Central memory CD8-positive, alpha-beta T cell (primary cell): ENCODE data around the gene LINC01488.

Experiments
- ATAC-seq: fragments of 150-1000 bp; cut with Tn5 transposase; replicated peaks from 2 replicates; pipeline ENCODE4 v1.10.0; 2022; ENCODE audit warnings: mild to moderate bottlenecking, moderate FRiP score, moderate number of reproducible peaks; ENCODE audit not compliant: poor library complexity, severe bottlenecking; ENCODE audit errors: extremely low read depth
- DNase-seq, 2 donors: peaks; one replicate each; pipeline ENCODE4 v3.0.0; 2021; ENCODE audit warnings: low spot score in 2 of 2
- H3K27ac Mint-ChIP-seq: one replicate; pipeline ENCODE4 v1.8.0; 2022; ENCODE audit warnings: low read depth, mild to moderate bottlenecking, moderate library complexity, mixed read lengths
- H3K27me3 Mint-ChIP-seq: one replicate; pipeline ENCODE4 v1.8.0; 2022; ENCODE audit warnings: mixed read lengths
- H3K36me3 Mint-ChIP-seq: one replicate; pipeline ENCODE4 v1.8.0; 2022; ENCODE audit warnings: mild to moderate bottlenecking, moderate library complexity, mixed read lengths; ENCODE audit not compliant: insufficient read depth
- H3K4me1 Mint-ChIP-seq: one replicate; pipeline ENCODE4 v1.8.0; 2022; ENCODE audit warnings: mixed read lengths
- H3K4me3 Mint-ChIP-seq: one replicate; pipeline ENCODE4 v1.8.0; 2022; ENCODE audit warnings: mild to moderate bottlenecking, moderate library complexity, mixed read lengths
- H3K9me3 Mint-ChIP-seq: one replicate; pipeline ENCODE4 v1.8.0; 2022; ENCODE audit warnings: mixed read lengths

Gene LINC01488

DNA sequence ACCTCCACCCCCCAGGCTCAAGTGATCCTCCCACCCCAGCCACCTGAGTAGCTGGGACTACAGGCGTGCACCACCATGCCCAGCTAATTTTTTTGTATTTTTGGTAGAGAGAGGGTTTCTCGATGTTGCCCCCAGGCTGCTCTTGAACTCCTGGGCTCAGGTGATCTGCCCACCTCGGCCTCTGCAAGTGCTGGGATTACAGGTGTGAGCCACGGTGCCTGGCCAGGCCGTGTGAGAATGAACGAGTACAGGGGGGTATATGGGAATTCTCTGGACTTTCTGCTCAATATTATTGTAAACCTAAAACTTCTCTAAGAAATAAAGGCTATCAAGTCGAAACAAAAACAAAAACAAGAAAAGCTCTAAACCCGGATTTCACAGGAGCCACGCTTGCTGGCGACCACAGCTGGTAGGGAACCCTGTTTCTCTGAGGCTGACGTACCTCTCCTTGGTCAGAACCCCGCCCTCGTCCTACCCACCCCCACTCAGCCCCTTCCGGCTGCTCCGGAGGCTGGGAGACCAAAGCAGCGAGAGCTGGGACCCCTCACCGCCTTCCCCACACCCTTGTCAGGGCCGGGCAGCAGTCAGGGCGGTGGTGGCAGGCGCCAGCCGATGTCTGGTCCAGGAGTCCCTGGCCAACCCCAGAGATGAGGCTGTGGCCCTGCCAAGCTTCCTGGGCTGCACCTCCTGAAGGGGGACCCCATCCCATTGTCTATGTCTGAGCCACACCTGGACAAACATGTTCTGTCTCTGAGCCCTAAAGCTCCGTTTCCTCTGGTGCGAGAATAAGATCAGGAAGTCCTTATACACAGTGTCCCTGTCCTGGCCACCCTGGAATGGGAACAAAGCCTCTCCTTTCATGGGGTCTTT is 52.1 kb downstream of the LINC01488 start:
- Mint-ChIP-seq H3K27ac (no peak overlapping the region), H3K9me3 (no peaks in the 10 kb centered on the region), H3K27me3 (peaks cover 47% of the 10 kb centered on the region), H3K4me1 (peaks cover 18% of the 10 kb centered on the region), H3K4me3 (no peak overlapping the region), H3K36me3 (no peaks in the 10 kb centered on the region)
- ATAC-seq (no peak), DNase-seq (no peak)

DNA sequence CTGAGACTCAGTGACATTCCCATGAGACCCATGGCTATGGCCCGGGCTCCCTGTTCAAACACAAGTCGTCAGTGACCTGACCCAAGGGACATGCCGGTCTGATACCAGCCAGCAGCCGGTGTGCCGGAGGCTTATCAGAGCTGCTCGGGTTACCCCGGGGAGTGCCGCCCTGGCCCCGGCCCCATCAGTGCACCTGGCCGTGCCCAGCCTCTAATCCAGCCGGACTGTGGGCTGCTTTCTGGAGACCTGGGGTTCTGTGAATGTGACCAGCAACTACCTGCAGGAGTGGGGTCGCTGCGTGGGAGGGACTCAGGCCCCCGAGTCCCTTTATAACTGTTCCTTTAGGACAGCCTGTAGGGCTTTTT is 52.7 kb downstream of the LINC01488 start:
- DNase-seq (no peak), ATAC-seq (no peak)
- peaks cover 18% of the 10 kb centered on the region for H3K4me1 Mint-ChIP-seq
- no peak overlapping the region for H3K27ac Mint-ChIP-seq
- no peaks in the 10 kb centered on the region for H3K9me3 Mint-ChIP-seq
- H3K4me3 Mint-ChIP-seq, result no peak overlapping the region
- no peaks in the 10 kb centered on the region for H3K36me3 Mint-ChIP-seq
- peaks cover 43% of the 10 kb centered on the region for H3K27me3 Mint-ChIP-seq

DNA sequence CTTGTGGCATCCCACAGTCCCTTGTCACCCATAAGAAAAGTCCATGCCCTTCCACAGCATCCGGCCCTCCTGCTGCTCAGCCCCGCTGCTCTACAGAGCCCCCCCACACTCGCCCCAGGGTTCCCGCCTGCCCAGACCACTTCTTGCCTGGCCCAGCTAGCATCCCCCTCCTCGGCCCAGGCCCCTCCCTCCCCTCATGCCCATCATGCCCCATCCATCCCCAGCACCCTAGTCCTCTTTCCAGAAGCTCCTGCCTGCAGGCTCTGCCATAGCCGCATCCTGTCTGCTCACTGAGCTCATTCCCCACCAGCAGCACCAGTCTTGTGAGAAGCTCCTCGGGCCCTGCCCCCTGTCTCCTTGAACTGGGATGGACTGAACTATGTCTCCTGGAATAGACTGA is 54.4 kb downstream of the LINC01488 start:
- H3K27me3 Mint-ChIP-seq, result peaks cover 43% of the 10 kb centered on the region
- DNase-seq (no peak), ATAC-seq (no peak)
- H3K4me1 Mint-ChIP-seq, result peaks cover 8% of the 10 kb centered on the region
- no peak overlapping the region for H3K4me3 Mint-ChIP-seq
- no peaks in the 10 kb centered on the region for H3K36me3 Mint-ChIP-seq
- H3K27ac Mint-ChIP-seq, result no peak overlapping the region
- no peaks in the 10 kb centered on the region for H3K9me3 Mint-ChIP-seq

DNA sequence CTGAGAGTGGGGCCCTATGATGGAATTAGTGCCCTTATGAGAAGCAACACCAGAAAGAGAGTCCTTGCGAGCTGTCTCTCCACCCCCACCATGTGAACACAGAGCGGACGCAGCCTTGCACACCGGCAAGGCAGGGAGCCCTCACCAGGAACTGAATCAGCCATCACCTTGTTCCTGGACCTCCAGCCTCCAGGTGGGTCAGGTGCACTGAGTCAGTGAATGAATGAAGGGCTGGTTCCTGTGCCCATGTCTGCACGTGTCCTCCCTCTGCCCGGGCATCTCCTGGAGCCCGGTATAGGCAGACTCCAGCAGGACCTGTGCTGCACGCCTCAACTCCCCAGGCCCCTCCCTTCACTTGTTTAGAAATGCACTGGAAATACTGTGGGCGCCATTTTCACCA is 54.9 kb downstream of the LINC01488 start:
- H3K9me3 Mint-ChIP-seq, result no peaks in the 10 kb centered on the region
- DNase-seq (no peak), ATAC-seq (no peak)
- no peak overlapping the region for H3K27ac Mint-ChIP-seq
- H3K27me3 Mint-ChIP-seq, result peaks cover 41% of the 10 kb centered on the region
- H3K36me3 Mint-ChIP-seq, result no peaks in the 10 kb centered on the region
- no peak overlapping the region for H3K4me3 Mint-ChIP-seq
- H3K4me1 Mint-ChIP-seq, result peaks cover 3% of the 10 kb centered on the region

DNA sequence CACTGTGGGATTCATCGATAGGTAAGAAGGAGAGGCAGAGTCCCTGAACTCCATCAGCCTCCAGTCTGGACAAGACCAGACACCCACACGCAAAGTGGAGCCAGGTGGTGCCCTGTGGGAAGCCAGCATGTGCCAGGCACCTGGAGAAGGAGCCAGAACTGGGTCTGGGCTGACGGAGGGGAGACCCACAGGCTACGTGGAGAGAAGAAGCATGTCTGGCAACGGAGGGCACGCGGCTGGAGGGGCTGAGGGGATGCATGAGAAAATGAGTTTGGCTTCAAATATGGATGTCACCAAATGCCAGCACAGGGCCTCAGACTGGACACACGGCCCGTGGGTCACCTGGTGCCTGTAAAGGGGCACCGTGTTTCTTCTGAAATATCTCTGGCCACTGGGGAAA is 55.7 kb downstream of the LINC01488 start:
- H3K9me3 Mint-ChIP-seq, result no peaks in the 10 kb centered on the region
- no peak for DNase-seq
- no peaks in the 10 kb centered on the region for H3K36me3 Mint-ChIP-seq
- no peak overlapping the region for H3K27ac Mint-ChIP-seq
- no peak overlapping the region for H3K4me3 Mint-ChIP-seq
- no peaks in the 10 kb centered on the region for H3K4me1 Mint-ChIP-seq
- no peak for ATAC-seq
- H3K27me3 Mint-ChIP-seq, result peaks cover 34% of the 10 kb centered on the region

DNA sequence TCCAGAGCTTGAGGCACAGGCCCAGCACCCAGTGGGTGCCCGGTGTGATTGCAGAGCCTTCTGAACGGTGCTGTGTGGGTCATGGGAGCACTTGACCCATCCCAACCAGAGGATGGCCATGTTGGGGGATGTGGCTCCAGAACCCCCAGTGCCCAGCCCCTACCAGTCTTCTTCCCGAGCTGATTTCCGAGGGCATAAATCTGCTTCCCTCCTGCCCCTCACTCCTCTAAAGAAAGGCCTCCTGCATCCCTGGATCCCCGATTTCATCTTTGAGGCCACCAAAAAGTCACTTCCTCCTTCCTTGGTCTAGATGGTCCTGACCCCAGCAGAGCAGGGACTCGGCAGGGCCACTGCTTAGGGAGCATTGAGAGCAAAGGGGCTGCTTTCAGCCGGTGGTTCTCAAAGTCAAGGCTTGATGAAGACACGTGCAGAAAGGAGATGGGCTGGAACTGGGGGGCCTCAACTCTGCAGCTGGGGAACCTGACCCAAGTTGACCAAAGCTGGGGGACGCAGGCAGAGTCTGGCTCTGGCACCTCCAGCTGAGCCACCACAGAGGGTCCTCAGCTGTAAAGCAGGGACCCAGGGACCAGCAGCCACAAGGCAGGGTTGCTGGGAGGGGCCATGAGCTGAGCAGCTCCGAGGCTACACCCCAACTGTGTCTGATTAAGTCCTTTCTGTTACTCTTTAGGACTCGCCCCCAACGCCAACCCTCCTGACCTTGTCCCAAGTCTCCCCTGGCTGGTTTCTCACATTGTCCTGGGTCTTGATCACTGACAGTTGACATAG is 56.6 kb downstream of the LINC01488 start:
- Mint-ChIP-seq H3K4me3 (no peak overlapping the region), H3K27me3 (peaks cover 43% of the 10 kb centered on the region), H3K27ac (no peak overlapping the region), H3K9me3 (no peaks in the 10 kb centered on the region), H3K36me3 (no peaks in the 10 kb centered on the region), H3K4me1 (no peaks in the 10 kb centered on the region)
- no peak for DNase-seq
- ATAC-seq, result no peak

DNA sequence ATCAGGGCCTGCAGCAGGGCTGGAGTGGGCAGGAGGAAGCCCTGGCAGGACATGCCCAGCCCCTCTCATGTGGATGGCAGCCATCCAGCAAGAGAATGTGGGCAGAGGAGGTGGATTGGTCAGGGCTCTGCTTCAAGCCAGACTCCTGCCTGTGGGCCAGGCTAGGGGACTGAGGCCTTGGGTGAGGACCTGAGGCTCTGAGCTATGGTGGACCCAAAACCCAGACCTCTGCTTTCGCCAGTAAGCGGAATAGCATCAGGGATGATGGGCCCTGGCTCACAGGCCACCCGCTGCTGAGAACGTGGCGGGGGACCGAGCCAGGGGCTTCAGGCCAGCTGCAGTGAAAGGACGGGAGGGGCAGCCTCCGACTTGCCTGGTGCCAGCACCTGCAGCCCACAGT is 57.4 kb downstream of the LINC01488 start:
- Mint-ChIP-seq H3K27me3 (peaks cover 49% of the 10 kb centered on the region), H3K27ac (peak overlapping the region; percentile 37), H3K4me1 (no peaks in the 10 kb centered on the region), H3K36me3 (no peaks in the 10 kb centered on the region), H3K4me3 (no peak overlapping the region), H3K9me3 (no peaks in the 10 kb centered on the region)
- DNase-seq (no peak), ATAC-seq (no peak)

DNA sequence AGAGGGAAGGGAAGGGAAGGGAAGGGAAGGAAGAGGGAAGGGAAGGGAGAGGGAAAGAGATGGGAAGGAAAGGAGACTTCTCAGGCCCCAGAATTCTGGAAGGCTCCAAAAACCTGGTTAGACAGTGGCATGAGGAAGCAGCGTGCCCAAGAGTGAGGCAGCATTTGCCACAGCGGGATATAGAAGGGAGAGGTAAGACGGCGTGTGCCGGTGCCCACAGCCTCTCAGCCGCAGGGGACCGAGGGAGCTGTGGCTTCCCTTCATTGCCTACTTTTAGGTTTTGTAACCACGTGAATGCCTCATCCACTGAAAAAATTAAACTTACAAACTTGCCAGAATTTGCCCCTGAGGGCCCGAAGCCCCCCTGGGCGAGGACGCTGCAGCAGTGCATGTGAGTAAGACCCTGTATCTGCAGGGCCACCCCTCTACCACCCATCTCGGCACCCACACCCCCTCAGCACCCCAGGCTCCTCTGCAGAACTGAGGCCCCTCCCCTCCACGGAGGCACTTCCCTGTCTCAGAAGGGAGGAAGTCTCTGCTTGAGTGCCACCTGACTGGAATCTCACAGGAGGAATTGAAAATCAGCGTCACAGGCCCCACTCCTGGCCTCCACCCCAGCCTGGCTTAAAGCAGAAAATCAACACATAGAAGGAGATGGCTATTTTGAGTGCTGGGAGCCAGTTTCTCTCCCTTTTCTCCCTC is 58.1 kb downstream of the LINC01488 start:
- H3K27me3 Mint-ChIP-seq, result peaks cover 56% of the 10 kb centered on the region
- DNase-seq, result no peak
- H3K4me1 Mint-ChIP-seq, result no peaks in the 10 kb centered on the region
- H3K4me3 Mint-ChIP-seq, result no peak overlapping the region
- H3K9me3 Mint-ChIP-seq, result no peaks in the 10 kb centered on the region
- no peak for ATAC-seq
- H3K27ac Mint-ChIP-seq, result no peak overlapping the region
- H3K36me3 Mint-ChIP-seq, result no peaks in the 10 kb centered on the region

DNA sequence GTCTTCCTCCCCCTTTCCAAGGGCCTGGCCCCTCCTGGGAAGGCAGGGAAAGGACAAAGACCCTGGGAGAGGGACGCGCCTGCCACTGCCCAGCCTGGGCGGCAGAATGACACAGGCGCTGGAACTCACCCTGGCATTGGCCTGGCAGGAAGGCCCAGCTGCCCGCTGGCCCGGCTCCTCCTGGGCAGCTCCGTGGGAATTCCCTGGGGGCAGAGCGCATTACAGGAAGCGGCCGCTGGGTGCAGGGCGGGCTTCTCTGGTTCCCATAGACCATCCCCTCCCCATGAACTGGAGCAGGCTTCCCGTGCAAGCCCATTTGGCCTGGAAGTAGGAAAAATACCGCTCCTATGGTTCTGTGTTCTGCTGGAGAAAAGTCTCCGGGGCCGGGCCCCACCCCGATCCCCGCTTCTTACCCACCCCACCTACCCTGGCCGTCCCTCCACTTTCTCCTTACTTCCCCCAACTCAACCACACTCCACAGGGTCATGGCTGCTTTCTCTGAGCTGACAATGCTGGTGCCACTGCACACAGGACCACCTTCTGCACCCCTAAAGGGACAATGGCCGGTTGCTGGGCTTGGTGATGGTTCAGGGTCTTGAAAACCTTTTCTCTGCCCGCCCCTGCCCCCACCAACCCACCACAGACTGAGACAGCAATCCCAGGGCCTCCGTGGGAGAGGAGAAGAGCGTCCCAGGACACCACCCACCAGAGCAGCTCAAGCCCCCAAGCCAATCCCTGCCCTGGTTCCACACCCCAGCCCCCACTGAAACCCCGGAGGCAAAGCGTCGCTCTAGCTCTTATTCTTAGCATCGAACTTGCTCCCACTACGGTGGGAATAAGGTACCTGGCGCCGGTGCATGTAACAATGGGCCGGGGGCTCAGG is 58.9 kb downstream of the LINC01488 start:
- Mint-ChIP-seq H3K27me3 (peaks cover 64% of the 10 kb centered on the region), H3K4me1 (no peaks in the 10 kb centered on the region), H3K9me3 (no peaks in the 10 kb centered on the region), H3K4me3 (no peak overlapping the region), H3K36me3 (no peaks in the 10 kb centered on the region), H3K27ac (no peak overlapping the region)
- no peak for DNase-seq
- ATAC-seq, result no peak

DNA sequence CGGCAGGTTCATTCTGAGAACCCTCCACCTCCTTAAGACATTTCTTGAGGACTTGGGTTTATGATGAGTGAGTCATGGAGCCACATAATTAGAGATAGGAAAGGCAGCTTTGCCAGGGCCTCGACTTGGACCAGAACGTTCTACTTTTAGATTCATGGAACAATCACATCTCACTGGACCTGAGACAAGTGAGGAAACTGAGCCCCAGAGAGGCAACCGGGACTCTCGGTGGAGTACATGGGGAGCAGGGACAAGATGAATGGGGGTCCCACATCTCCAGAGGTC is 59.5 kb downstream of the LINC01488 start:
- Mint-ChIP-seq H3K4me1 (no peaks in the 10 kb centered on the region), H3K9me3 (no peaks in the 10 kb centered on the region), H3K4me3 (no peak overlapping the region), H3K27ac (no peak overlapping the region), H3K36me3 (no peaks in the 10 kb centered on the region), H3K27me3 (peaks cover 70% of the 10 kb centered on the region)
- ATAC-seq (no peak), DNase-seq (no peak)

DNA sequence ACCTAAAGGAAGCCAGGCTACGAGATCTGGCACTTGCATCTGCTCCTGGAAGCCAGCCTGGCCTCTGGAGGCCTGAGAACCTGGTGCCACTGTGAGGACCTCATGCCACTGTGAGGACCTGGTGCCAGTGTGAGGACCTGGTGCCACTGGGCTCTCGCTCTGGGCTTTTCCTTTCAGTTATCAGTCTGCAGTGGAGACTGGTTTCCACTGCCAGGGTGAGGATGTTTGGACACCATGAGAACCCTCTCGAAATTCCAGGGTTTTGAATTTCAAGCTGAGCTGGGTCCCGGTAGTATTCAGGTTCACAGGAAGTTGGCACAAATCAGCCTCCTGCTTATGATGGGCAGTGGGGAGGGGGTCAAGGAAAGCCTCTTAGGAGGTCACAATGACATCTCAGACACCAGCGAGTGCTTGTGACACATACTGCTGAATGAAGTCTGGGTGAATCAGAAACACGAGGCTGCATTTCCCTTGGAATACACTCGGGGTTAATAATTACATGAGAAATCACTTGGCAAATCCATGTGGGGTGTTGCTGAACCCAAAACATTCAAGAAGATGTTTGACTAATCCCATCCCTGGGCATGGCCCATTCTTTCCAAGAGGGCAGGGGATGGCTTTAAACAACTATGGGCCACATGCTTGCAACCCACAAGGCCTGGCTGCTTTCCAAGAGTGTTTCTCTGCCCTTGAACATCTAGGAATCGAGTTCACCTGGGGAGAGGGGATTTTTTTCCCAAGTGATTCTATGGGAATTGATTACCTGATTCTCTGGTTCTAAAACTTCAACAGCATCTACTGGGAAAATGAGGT is 60.2 kb downstream of the LINC01488 start:
- Mint-ChIP-seq H3K4me3 (no peak overlapping the region), H3K4me1 (peaks cover 7% of the 10 kb centered on the region), H3K27me3 (peaks cover 74% of the 10 kb centered on the region), H3K36me3 (no peaks in the 10 kb centered on the region), H3K9me3 (no peaks in the 10 kb centered on the region), H3K27ac (no peak overlapping the region)
- DNase-seq, result no peak
- ATAC-seq, result no peak
